ENCODE measurements around the gene CD300LB.
A peak's percentile ranks its signal among the peaks of the same experiment; 100 is the strongest.
"Not testable (repeated sequence)": the region's sequence is repeated elsewhere in the genome, so short reads cannot be mapped to it uniquely, and the experiment has no call there.

CD300LB gene

GRCh38 chr17:74531231-74531761 lies at the start of gene CD300LB:
Gene CD300LB (minus strand): TSS chr17:74531475. CDS start chr17:74531350, 125 bp downstream.
- DNase-seq, result no peak

GRCh38 chr17:74579900-74580299 lies 48.6 kb upstream of the CD300LB start:
- no peak for DNase-seq

GRCh38 chr17:74578979-74579378 lies 47.7 kb upstream of the CD300LB start:
- DNase-seq, result no peak

- DNase-seq, result no peak
Measured at GRCh38 chr17:74574489-74575142, 43.3 kb upstream of the CD300LB start.

- not testable (repeated sequence) for DNase-seq
Measured at GRCh38 chr17:74573635-74574034, 42.4 kb upstream of the CD300LB start.

GRCh38 chr17:74573169-74573568 lies 41.9 kb upstream of the CD300LB start:
- no peak for DNase-seq

- DNase-seq, result no peak
Measured at GRCh38 chr17:74571621-74572270, 40.5 kb upstream of the CD300LB start.

- peak; percentile 32 for DNase-seq
Measured at GRCh38 chr17:74569020-74570003, 38.0 kb upstream of the CD300LB start.

DNA sequence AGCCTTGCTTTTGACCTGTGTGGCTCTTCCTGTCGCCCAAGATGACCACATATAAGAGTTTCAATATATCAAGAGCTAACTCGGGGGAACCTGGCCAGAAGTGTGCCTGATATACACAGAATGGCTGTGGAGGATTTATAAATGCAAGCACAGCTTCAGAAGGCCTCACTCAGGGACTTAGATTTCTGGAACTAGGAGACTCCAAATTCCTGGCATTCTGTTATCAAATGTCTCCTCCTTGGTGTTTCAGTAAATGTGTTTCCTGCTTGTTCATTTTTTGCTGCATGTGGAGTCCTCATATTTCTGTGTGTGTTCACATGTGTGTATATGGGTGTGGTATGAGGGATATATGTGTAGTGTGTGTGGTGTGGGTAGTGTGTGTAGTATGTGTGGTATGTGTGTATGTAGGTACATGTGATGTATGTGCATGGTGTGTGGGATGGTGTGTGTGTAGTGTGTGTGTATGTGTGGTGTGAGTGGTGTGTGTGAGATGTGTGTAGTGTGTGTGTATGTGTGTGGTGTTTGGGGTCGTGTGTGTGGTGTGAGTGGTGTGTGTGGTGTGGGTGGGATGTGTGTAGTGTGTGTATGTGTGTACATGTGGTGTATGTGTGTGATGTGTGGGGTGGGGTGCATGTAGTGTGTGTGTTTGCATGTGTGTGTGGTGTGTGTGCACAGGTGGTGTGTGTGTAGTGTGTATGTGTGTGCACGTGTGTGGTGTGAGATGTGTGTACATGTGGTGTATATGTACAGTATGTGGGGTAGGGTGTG lies 37.0 kb upstream of the CD300LB start:
- no peak for DNase-seq

- no peak for DNase-seq
Measured at GRCh38 chr17:74567397-74567796, 36.1 kb upstream of the CD300LB start, which contains the start of gene CD300H. Gene CD300H (minus strand): TSS chr17:74567509.

GRCh38 chr17:74566132-74566753 lies 35.0 kb upstream of the CD300LB start:
- DNase-seq, result peak; percentile 35

DNA sequence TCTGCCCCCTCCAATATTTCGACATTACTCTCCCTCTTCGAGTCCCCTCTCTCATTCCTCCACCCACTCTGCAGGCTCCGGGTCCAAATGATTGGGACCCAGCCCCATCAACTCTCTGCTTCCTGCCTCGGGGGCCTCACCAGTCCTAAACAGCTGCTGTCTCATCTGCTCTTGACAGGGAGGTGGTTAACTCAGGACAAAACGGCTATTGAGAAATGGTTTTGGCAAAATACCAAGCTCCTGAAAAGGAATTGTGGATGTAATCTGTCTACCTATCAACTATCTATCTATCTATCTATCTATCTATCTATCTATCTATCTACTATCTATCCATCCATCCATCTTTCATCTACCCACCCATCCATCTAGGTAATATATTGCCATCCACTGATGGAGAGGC lies 33.9 kb upstream of the CD300LB start:
- no peak for DNase-seq

- no peak for DNase-seq
Measured at GRCh38 chr17:74563358-74563757, 32.1 kb upstream of the CD300LB start.

DNA sequence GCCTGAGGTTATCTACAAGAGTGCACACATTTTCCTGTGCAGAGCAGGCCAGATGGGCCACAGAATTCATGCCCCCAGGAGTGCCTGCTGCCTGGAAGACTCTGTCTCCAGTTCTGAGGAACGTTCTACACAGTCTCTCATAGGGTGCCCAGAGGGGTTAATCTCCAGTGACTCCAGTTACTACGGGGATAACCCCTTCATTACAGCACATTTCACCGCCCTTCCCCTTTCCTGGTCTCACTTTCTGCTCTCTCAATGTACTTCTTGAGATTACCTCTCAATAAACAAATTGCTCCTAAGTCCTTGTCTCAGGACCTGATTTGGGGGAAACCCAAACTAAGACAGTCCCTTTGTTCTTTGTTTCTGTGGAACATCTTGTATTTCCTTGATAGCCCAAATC lies 30.3 kb upstream of the CD300LB start:
- DNase-seq, result no peak

DNA sequence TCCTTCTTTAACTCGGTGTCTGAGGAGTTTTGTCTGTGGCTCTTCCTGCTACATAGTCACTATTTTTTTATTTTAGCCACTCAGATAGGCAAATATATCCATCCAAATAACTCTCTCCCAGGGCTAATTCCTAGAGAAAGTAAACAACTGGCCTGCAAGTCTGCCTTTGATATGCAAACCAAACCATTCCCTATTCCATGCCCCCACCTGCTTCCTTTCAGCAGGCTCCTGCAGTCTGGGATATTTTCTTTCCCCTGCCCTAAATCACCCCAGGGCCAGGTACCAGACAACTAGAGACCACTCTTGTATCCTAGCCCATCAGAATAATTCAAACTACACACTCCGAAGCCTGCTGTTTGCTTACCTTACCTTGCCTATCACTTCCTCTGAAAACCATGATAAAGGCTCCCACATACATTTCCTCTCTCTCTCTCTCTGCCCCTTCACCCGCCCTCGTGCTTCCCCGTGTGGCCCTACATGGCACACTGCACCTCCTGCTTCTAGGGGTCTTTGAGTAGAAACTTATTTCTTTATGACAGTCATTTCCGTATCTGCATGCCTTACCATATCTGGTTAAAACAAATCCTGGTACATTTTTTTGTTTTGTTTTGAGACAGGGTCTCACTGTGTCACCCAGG lies 27.7 kb upstream of the CD300LB start:
- no peak for DNase-seq

DNA sequence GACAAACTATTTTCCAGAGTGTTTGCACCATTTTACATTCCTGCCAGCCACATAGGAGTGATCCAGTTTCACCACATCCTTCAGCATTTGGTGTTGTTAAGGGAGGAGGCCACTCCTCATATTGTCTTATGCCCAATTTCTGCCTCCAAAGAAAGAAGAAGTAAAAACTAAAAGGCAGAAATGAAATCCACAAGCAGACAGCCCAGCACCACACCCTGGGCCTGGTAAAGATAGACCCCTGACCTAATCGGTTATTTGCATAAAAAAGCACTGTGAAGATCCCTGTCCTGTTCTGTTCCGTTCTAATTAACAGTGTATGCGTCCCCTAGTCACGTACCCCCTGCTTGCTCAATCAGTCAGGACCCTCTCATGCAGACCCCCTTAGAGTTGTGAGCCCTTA lies 27.1 kb upstream of the CD300LB start:
- DNase-seq, result not testable (repeated sequence)

DNA sequence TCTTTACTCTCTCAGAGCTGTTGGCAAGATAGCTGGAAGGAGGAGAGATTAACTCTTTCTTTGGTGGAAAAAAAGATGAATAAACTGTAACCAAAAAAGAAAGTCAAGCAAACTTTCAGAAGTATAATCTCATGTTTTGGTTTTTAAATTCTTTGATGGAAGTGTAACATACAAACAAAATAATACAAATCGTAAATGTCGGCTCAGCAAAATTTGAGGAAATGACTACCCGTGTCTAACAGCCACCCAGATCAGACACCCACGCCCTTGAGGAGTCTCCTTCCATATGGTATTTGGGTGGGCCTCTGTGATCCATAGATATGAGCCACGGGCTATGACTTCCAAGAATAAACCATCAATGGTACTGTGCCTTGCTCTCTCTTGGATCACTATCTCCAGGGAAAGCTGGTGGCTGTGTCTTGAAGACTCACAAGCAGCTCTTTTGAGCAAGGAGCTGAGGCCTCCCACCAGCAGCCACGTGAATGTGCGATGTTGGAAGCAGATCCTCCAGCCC lies 24.2 kb upstream of the CD300LB start:
- no peak for DNase-seq

DNA sequence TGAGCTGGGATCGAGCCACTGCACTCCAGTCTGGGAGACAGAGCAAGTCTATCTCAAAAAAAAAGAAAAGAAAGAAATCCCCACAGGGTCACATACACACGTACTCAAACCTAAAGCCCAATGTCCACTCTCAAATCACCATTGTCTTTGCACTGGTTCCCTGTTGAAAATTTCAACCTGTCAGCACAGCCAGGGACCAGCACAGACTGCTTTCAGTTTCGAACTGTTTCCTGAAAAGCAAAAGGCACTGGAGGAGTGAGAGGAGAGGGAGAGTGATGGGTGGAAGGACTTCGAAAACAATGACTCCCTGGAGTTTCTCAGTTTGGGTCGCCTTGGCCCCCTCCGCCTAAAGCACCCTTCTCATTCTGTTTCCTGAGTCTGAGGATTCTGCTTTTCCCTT lies 23.6 kb upstream of the CD300LB start:
- no peak for DNase-seq

DNA sequence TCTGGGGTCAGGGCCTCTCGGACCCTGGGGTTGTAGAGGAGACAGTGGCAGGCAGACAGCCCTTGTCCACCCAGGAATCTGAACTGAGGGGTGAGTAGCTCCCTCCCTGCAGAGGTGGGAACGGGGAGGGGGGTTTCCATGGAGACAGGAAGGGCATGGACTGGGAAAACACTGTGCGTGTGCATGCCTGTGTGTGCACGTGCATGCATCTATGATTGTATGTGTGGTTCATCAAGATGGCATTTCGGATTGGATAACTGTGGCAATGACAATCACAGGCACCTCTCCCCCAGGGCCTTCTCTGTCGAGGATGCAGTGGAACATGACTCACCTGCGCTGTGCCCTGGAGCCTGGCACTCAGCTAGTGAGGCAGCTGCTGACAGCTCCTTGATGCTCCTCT lies 20.8 kb upstream of the CD300LB start:
- DNase-seq, result no peak

DNA sequence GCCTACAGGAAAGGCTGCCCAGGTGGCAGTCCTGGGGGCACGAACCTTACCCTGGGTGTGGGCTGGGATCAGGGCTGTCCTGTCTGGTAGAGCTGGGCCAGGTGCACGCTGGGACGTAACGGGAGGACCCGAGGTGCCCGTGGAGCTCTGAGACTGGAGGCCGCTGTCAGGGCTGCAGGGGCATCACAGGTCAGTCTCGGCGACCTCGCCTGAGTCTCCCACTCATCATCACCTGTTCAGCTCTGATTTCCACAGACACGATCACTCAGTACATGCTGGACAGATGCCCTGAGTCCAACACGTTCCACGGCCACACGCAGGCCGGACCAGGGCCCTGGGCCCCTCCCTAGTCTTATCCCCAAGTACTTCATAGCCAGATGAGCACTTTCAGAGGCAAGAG lies 19.3 kb upstream of the CD300LB start:
- DNase-seq, result no peak

DNA sequence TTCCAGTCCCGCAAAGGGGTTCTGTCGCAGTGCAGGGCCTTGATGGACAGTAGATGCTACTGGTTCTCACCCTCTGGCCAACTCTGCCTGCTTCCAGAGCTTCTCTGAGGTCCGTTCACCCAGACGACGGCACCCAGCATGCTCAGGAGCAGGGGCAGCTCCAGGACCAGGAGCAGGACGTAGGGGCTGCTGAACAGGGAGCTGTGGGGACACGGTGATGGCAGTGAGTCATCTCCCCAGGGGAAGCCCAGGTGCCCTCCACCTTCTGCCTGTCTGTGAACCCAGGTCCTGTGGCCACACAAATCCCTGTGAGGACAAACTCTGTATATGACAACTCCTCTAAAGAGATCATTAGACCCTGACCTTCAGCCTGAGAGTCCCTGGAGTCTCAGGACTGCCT lies 18.1 kb upstream of the CD300LB start:
- no peak for DNase-seq

Data from activated CD4-positive, alpha-beta T cell treated with anti-CD3 and anti-CD28 coated beads, Interleukin-2, Interleukin-6, amounts not matched to agents 100 ng/mL and 50 ng/mL, durations not matched to agents 16 hours and 8 hours (primary cell).